ENCODE measurements around the gene MANEAL. TPM values are rescaled to one million over a fixed set of nuclear protein-coding genes. Genes with fewer than 3 reads are reported as not detected.

The MANEAL gene
- total and polyA plus RNA-seq, 2 of the 13 experiments (the other 11 are each of a cell fraction or from before 2014, with no cell fraction given) = 20.8 to 26.4 TPM

- TF ChIP-seq HNF1B (CRISPR knock-in tag; IDR thresholded peaks at IDR 0.05) = no peak
- peak; percentile 46; the same call in 1 of the 2 replicates for TF ChIP-seq ETV5 (CRISPR knock-in tag; IDR thresholded peaks at IDR 0.05; ENCODE audit: borderline replicate concordance)
- TF ChIP-seq ZNF589 (CRISPR knock-in tag; conservative IDR thresholded peaks at IDR 0.05) = 0 out of 2 replicates have a peak, but pooled peaks have one; percentile 68
- 0 out of 2 replicates have a peak, but pooled peaks have one; percentile 1 for TF ChIP-seq KLF6 (CRISPR knock-in tag; IDR thresholded peaks at IDR 0.05)
- TF ChIP-seq ZNF282 (IDR thresholded peaks at IDR 0.05; ENCODE audit: partially characterized antibody) = no peak
- peak; percentile 70; the same call in 1 of the 2 replicates for TF ChIP-seq ZBTB43 (CRISPR knock-in tag; conservative IDR thresholded peaks at IDR 0.05)
- no peak for TF ChIP-seq TRIM22 (IDR thresholded peaks at IDR 0.05)
- TF ChIP-seq AKAP8 (CRISPR knock-in tag; IDR thresholded peaks at IDR 0.05) = no peak
- TF ChIP-seq ZNF678 (CRISPR knock-in tag; IDR thresholded peaks at IDR 0.05) = no peak
- TF ChIP-seq THAP7 (CRISPR knock-in tag; IDR thresholded peaks at IDR 0.05) = no peak
- TF ChIP-seq SNAPC4 (CRISPR knock-in tag; IDR thresholded peaks at IDR 0.05) = no peak
- peak; percentile 56 for TF ChIP-seq POLR2G (IDR thresholded peaks at IDR 0.05; ENCODE audit: low read depth, low read length)
- TF ChIP-seq ZNF205 (CRISPR knock-in tag; IDR thresholded peaks at IDR 0.05) = no peak
- no peak for TF ChIP-seq POGZ (CRISPR knock-in tag; IDR thresholded peaks at IDR 0.05)
- TF ChIP-seq ZNF788 (CRISPR knock-in tag; IDR thresholded peaks at IDR 0.05; ENCODE audit: borderline replicate concordance) = no peak
- no peak for TF ChIP-seq HDAC2 (CRISPR knock-in tag; IDR thresholded peaks at IDR 0.05)
- no peak for TF ChIP-seq MEF2D (CRISPR knock-in tag; IDR thresholded peaks at IDR 0.05)
- TF ChIP-seq ZNF724P (CRISPR knock-in tag; IDR thresholded peaks at IDR 0.05; ENCODE audit: borderline replicate concordance) = peak; percentile 43; the same call in 1 of the 2 replicates
- 0 out of 2 replicates have a peak, but pooled peaks have one; percentile 46 for TF ChIP-seq HES4 (CRISPR knock-in tag; IDR thresholded peaks at IDR 0.05; ENCODE audit: borderline replicate concordance)
- no peak for TF ChIP-seq RELA (CRISPR knock-in tag; IDR thresholded peaks at IDR 0.05)
- TF ChIP-seq TEAD2 (CRISPR knock-in tag; IDR thresholded peaks at IDR 0.05) = 0 out of 2 replicates have a peak, but pooled peaks have one; percentile 38
Observed at GRCh38 chr1:37793773-37794371, at the start of gene MANEAL (continued).

Data from HepG2 (cell line).